ENCODE measurements around the gene UBE2F.
"Not testable (repeated sequence)": the region's sequence is repeated elsewhere in the genome, so short reads cannot be mapped to it uniquely, and the experiment has no call there.

The UBE2F gene

GRCh38 chr2:238021327-238021726 lies 54.5 kb downstream of the UBE2F start:
- DNase-seq (ENCODE audit: low spot score) = no peak

GRCh38 chr2:238022594-238023157 lies 55.9 kb downstream of the UBE2F start:
- no peak for DNase-seq (ENCODE audit: low spot score)

- DNase-seq (ENCODE audit: low spot score) = no peak
Observed at GRCh38 chr2:238023608-238024007, 56.8 kb downstream of the UBE2F start.

- no peak for DNase-seq (ENCODE audit: low spot score)
Observed at GRCh38 chr2:238024986-238025385, 58.2 kb downstream of the UBE2F start.

GRCh38 chr2:238025741-238026360 lies 59.0 kb downstream of the UBE2F start:
- DNase-seq (ENCODE audit: low spot score) = no peak

GRCh38 chr2:238027058-238027457 lies 60.2 kb downstream of the UBE2F start:
- DNase-seq (ENCODE audit: low spot score) = no peak

- no peak for DNase-seq (ENCODE audit: low spot score)
Observed at GRCh38 chr2:238027591-238028415, 61.0 kb downstream of the UBE2F start.

- no peak for DNase-seq (ENCODE audit: low spot score)
Observed at GRCh38 chr2:238029853-238030252, 63.0 kb downstream of the UBE2F start.

- peak; percentile 17 for DNase-seq (ENCODE audit: low spot score)
Observed at GRCh38 chr2:238030422-238031155, 63.8 kb downstream of the UBE2F start.

- no peak for DNase-seq (ENCODE audit: low spot score)
Observed at GRCh38 chr2:238031751-238032150, 64.9 kb downstream of the UBE2F start.

- DNase-seq (ENCODE audit: low spot score) = peak; percentile 24
Observed at GRCh38 chr2:238032755-238033337, 66.0 kb downstream of the UBE2F start.

- not testable (repeated sequence) for DNase-seq (ENCODE audit: low spot score)
Observed at GRCh38 chr2:238033991-238034390, 67.2 kb downstream of the UBE2F start.

GRCh38 chr2:238038203-238038602 lies 71.4 kb downstream of the UBE2F start:
- DNase-seq (ENCODE audit: low spot score) = no peak

- DNase-seq (ENCODE audit: low spot score) = no peak
Observed at GRCh38 chr2:238039151-238039550, 72.3 kb downstream of the UBE2F start.

- no peak for DNase-seq (ENCODE audit: low spot score)
Observed at GRCh38 chr2:238039985-238040384, 73.2 kb downstream of the UBE2F start.

- no peak for DNase-seq (ENCODE audit: low spot score)
Observed at GRCh38 chr2:238040918-238041317, 74.1 kb downstream of the UBE2F start.

- DNase-seq (ENCODE audit: low spot score) = no peak
Observed at GRCh38 chr2:238042090-238042489, 75.3 kb downstream of the UBE2F start.

- no peak for DNase-seq (ENCODE audit: low spot score)
Observed at GRCh38 chr2:238042849-238043584, 76.2 kb downstream of the UBE2F start.

GRCh38 chr2:238043851-238044250 lies 77.0 kb downstream of the UBE2F start:
- no peak for DNase-seq (ENCODE audit: low spot score)

- no peak for DNase-seq (ENCODE audit: low spot score)
Observed at GRCh38 chr2:238045575-238045974, 78.8 kb downstream of the UBE2F start.

- DNase-seq (ENCODE audit: low spot score) = no peak
Observed at GRCh38 chr2:238046725-238047270, 80.0 kb downstream of the UBE2F start.
